Esophagus squamous epithelium (tissue), 4 donors: ENCODE data around the gene LPP.

Source experiments
- CTCF ChIP-seq, 6 experiments: fragments of 450-650 bp in 4 of 6; fragments of 200-600 bp in 2 of 6; sonication (generic) in 2 of 6; IDR thresholded peaks; one replicate each; pipeline ENCODE4 v1.5.1; 2016 to 2019; ENCODE audit warnings: antibody characterized with exemption in 6 of 6, mild to moderate bottlenecking in 4 of 6, moderate library complexity in 4 of 6
- POLR2A ChIP-seq, 4 donors: fragments of 450-650 bp; IDR thresholded peaks; one replicate each; pipeline ENCODE4 v1.6.1; 2017; ENCODE audit warnings: antibody characterized with exemption in 4 of 4, mild to moderate bottlenecking in 4 of 4, moderate library complexity in 3 of 4

DNA sequence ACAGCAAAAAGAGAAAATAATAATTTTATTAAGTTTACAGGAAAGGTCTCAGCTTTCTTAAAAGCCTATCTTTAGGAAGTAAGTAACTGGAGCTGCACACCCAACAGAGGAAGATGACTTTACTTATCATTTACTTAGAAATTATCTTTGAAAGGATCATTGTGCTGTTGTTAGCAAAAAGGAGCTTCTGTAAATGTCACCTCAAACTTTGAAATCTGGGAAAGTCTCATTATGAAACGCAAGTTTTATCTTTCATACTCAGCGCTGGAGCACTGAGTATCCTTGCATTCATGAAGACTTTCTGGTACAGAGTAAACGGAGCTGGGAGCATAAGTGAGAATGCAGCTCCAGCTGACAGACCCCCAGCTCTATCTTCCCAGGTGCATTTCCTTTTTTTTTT, 526.6 kb downstream of the LPP start:
- TF ChIP-seq CTCF (IDR thresholded peaks at IDR 0.05): no peak
- TF ChIP-seq POLR2A (IDR thresholded peaks at IDR 0.05): no peak
